NOMO-1 (cell line): ENCODE measurements around the gene KRTAP10-6.
"Not testable (repeated sequence)": the region's sequence is repeated elsewhere in the genome, so short reads cannot be mapped to it uniquely, and the experiment has no call there.

Source experiments
- DNase-seq, 2 experiments: peaks; one replicate each; lab custom pipeline; 2025; ENCODE audit not compliant: unreplicated experiment in 2 of 2; lab: John Stamatoyannopoulos, UW

The KRTAP10-6 gene

GRCh38 chr21:44618504-44618903 lies 26.2 kb upstream of the KRTAP10-6 start:
- DNase-seq, result no peak

GRCh38 chr21:44617071-44617501 lies 24.8 kb upstream of the KRTAP10-6 start:
- no peak for DNase-seq

GRCh38 chr21:44616591-44616926 lies 24.3 kb upstream of the KRTAP10-6 start:
- no peak for DNase-seq

- no peak for DNase-seq
Measured at GRCh38 chr21:44615911-44616590, 23.7 kb upstream of the KRTAP10-6 start.

- no peak for DNase-seq
Measured at GRCh38 chr21:44615466-44615865, 23.2 kb upstream of the KRTAP10-6 start.

GRCh38 chr21:44614961-44615391 lies 22.7 kb upstream of the KRTAP10-6 start:
- DNase-seq, result no peak

- DNase-seq, result no peak
Measured at GRCh38 chr21:44614161-44614631, 21.9 kb upstream of the KRTAP10-6 start.

- no peak for DNase-seq
Measured at GRCh38 chr21:44613386-44614155, 21.3 kb upstream of the KRTAP10-6 start.

GRCh38 chr21:44612669-44613229 lies 20.4 kb upstream of the KRTAP10-6 start:
- no peak for DNase-seq

- DNase-seq, result no peak
Measured at GRCh38 chr21:44612029-44612486, 19.8 kb upstream of the KRTAP10-6 start, which contains the start of gene KRTAP10-8. KRTAP10-8 (plus strand) TSS chr21:44612079; CDS start chr21:44612101, 22 bp downstream.

- DNase-seq, result no peak
Measured at GRCh38 chr21:44611551-44611950, 19.2 kb upstream of the KRTAP10-6 start.

GRCh38 chr21:44610157-44610843 lies 18.0 kb upstream of the KRTAP10-6 start:
- not testable (repeated sequence) for DNase-seq

- no peak for DNase-seq
Measured at GRCh38 chr21:44609193-44609592, 16.9 kb upstream of the KRTAP10-6 start.

- no peak for DNase-seq
Measured at GRCh38 chr21:44606495-44606894, 14.2 kb upstream of the KRTAP10-6 start.

- no peak for DNase-seq
Measured at GRCh38 chr21:44603911-44604310, 11.6 kb upstream of the KRTAP10-6 start.

- no peak for DNase-seq
Measured at GRCh38 chr21:44603109-44603875, 11.0 kb upstream of the KRTAP10-6 start.

GRCh38 chr21:44602463-44602850 lies 10.2 kb upstream of the KRTAP10-6 start:
- DNase-seq, result no peak

- no peak for DNase-seq
Measured at GRCh38 chr21:44601596-44602462, 9.5 kb upstream of the KRTAP10-6 start.

GRCh38 chr21:44601091-44601490 lies 8.8 kb upstream of the KRTAP10-6 start:
- DNase-seq, result not testable (repeated sequence)
